GM18519 (cell line): ENCODE data around the gene N4BP2L2.

Source experiments
- ATAC-seq: cut with Tn5 transposase; IDR thresholded peaks from one replicate; pipeline ENCODE4 v1.9.1; 2021; ENCODE audit warnings: mild to moderate bottlenecking, moderate library complexity; ENCODE audit not compliant: unreplicated experiment, low FRiP score

N4BP2L2 gene

DNA sequence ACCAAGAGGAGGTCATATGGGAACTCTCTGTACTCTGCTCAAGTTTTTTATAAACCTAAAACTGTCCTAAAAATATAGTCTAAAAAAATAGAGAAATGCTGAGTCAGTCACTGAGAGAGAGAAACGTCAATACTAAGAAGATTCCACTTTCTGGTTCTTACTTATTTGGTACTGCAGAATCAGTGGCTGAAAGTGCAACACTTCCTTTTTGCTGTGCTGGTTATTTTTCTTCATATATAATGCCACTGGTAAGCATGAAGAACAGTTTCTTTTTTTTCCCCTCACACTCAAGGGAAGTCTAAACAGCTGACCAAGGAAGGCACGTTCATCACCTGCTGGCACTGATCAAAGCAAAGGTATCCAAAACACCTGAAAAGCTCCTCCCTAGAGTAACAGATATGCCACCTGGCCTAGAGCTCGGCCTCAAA lies 66.4 kb downstream of the N4BP2L2 start:
- ATAC-seq = peak; percentile 53

DNA sequence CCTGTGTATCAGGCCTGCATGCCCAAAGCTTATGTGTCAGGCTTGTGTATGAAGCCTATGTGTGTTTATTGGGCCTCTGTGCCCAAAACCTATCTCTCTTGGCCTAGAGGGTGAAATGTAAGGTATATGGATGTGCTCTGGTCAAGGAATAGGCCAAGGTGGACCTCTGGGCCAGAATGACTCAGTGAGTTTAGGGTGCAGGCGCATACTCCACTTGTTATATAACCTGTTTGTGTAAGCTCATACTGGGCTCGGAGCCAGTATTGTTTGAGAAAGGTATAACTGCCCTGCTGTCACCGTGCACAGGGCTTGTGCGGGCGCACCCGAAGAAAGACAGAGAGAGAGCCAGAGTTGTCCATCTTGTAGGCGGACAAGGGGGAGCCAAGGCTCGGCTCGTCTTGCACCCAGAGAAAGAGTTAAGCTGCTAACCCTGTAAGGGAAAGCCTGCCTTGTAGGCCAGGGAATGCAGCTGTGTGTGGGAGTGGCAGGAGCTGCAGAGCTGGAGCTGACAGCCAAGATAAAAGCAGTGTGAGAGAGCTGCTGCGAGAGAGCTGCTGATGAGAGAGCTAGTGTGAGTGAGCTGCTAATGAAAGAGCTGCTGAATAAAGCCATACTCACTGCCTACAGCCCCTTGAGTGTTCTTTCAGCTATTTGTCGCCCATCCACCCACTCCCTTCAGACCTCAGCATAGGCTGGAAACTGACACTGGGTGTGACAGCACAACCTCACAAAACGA lies 67.2 kb downstream of the N4BP2L2 start:
- ATAC-seq = no peak

DNA sequence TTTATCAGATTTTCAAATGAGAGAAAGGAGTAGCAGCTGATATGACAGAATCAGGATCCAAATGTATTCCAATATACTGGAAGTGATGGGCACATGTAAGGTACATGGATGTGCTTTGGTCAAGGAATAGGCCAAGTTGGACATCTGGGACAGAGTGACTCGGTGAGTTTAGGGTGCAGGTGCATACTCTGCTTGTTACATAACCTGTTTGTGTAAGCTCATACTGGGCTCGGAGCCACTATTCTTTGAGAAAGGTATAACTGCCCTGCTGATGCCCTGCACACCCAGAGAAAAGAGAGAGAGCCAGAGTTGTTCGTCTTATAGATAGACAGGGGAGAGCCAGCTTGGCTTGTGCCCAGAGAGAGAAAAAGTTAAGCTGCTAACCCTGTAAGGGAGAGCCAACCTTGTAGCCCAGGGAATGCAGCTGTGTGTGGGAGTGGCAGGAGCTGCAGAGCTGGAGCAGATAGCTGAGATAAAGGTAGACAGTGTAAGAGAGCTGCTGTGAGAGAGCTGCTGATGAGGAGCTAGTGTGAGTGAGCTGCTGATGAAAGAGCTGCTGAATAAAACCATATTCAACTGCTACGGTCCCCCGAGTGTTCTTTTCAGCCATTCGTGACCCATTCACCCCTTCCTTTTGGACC lies 70.0 kb downstream of the N4BP2L2 start:
- ATAC-seq = no peak

DNA sequence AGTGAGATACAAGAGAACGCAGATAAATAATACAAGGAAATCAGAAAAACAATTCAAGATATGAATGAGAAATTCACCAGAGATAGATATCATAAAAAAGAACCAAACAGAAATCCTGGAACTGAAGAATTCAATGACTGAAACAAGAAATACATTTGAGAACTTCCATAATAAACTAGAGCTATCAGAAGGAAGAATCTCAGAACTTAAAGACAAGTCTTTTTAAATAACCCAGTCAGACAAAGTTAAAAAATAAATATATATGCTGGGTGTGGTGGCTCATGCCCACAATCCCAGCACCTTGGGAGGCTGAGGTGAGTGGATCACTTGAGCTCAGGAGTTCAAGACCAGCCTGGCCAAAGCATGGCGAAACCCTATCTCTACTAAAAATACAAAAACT lies 82.0 kb downstream of the N4BP2L2 start:
- ATAC-seq = no peak

DNA sequence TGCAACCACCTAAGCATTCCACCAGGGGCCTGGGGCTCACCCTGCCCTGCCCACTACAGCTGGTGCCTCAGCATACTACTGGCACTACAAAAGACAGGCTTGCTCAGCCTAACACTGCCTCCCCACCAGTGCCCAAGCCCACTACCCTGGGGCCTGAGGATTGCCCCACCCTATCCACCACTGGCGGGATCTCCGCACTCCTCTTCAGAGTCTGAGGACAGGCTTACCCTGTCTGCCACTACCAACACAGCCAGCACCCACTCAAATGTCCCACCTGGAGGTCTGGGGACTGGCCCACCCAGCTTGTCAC lies 83.0 kb downstream of the N4BP2L2 start:
- no peak for ATAC-seq

DNA sequence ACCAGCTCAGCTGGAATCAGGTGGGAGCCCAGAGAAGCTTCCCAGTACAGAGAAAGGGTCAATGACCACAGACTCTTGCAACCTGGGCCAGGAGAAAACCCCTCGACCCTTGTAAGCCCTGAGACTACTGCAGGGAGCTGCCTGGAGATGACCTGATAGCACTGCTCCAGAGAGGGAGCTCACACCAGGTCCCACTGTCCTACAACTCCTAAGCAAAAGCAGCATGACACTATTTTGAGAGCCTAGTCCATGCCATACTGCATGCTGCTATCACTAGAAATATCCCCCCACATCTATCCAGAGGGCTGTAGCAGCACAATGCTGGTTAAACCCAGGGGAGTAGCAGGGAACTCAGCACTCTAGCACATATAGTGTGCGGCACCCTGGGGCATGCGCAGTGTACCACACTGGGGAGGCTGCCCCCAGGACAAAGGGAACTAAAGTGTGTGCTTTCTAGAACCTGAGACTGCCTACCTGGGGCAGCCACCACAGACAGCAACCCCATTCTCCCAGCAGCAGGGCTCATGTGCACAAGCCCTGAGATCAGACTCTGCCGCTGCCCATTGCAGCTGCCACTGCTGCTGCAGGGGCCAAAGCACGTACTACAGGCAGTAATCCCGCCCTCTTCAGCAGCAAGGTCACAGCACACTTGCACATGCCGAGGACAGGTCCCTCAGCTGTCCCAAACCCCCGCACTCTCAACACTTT lies 83.6 kb downstream of the N4BP2L2 start:
- no peak for ATAC-seq

DNA sequence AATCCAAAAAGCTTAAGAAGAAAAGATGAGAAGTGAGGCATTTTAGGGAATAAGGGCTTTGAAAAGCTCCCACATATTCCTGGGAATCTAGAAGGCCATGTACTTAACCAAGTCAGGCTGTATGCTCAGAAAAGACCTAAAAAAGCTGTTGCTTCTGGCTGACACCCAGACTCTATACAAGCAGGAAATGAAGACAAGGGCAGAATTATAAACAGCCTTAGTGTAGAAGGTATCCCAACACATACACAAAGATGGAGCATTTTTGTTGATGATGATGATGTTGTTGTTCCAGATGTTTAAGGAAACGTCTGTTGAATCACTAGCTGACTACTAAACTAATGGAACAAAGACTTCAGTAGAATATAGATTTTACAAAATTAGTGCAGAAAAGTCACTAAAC lies 84.6 kb downstream of the N4BP2L2 start:
- ATAC-seq = no peak

DNA sequence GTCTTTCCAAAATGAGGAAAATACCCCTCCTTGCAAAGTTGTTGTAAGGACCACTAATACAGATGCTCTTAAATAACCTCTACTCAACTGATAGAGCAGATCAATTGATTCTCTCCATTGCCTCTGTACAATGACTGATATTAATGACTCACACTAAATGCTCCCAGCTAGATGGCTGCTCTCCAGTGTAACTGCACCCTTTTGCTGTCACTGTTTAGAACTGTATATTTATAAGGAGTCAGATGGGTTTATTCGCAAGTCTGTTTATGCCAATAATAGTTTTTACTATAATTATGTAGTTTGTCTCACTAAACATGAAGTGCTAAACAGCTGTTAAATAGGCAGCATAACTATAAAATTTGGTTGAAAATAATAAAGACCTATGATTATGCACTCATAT lies 89.6 kb downstream of the N4BP2L2 start:
- no peak for ATAC-seq

DNA sequence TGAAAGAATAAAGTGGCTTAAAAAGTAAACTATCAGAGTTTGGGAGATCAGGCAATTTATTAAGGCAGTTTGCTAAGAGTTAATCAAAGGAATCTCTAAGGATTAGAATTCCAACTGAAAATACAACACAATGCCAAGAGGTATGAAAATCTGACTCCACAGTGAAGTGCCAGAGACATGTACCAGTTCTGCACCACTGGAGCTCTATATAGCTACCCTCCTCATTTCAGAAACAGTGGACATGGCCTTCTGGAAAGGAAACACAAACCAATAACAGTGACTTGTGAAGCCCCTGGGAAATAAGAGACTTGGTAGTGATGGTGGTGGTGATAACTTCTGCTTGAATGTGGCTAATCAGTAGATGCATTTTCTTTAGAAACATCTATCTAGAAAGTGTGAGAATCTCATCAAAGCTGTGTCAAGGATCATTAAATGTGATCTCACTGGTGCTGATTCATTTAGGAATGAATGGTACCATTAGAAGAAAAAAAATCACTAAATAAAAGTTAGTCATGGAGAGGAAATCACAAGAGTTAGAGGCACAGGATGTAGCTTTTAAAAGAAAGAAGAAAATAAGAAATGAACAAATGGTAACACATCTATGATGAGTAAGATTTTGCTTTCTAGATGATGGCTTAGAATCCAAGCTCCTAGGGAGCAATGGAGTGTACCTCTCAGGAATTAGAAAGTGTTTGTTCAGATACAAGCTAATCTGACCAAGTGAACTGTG lies 90.5 kb downstream of the N4BP2L2 start:
- no peak for ATAC-seq

DNA sequence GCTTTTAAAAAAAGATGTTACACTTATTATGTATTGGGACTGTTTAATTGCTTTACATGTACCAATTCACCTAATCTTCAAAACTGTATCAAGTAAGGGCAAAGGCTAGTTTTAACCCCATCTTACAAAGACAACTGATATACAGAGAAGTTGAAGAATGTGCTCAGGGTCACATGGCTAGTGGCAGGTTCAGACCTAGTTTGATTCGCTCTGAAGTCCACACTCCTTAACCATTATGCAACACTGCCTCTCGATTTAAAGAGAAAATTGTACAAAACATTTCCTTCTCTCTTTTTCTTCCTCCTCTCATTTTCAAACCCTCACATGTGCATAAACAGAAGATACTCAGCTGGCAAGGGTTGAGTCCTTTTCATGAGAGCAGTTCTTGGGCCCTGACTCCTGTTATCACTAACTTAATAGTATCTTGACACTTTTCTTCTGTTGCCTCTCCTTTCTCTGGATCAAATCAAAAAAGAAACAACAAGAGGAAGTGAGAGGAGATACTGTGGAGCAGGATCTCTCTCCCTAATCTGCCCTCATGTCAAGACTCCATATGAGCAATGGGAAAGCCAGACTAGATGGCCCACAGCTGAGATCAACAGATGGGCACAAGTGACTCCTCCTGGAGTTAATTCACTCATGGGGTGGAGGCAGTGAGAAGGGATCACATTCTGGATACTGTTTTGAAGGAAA lies 91.7 kb downstream of the N4BP2L2 start:
- no peak for ATAC-seq

DNA sequence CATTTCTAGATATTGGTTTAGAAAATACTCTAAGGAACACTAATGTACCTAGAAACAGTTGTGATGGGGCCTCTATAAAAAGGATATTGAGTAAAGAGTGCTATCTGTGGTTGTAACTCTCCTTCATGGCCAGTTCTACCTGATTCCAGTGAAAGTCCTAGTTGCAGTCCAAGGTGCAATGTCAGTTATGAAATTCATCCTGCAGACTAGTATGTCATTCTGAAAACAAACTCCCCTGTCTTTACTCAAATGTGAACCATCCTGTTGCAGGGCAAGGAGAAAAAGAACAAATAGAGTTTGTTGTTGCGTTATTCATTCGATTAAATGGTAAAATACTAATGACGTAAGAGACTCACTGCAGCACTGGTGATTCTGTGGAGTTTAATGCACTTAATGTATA lies 92.4 kb downstream of the N4BP2L2 start:
- no peak for ATAC-seq

DNA sequence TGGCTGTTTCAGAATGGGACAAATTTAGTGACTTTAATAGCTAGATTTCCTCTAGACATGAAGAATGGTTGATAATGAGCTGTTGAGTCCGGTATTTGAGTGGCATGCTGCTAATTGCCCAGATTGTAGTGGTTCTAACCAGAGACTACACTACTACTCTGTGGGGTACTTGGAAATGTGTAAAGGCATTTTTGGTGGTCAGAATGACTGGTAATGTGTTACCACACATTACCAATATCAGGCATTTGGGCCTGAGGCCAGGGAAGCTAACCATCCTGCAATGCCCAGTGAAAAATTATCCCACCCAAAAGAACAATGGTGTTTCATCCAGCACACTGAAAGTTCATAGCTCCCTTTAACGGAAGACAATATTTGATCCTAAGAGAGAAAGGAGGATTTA lies 93.1 kb downstream of the N4BP2L2 start:
- ATAC-seq = no peak

DNA sequence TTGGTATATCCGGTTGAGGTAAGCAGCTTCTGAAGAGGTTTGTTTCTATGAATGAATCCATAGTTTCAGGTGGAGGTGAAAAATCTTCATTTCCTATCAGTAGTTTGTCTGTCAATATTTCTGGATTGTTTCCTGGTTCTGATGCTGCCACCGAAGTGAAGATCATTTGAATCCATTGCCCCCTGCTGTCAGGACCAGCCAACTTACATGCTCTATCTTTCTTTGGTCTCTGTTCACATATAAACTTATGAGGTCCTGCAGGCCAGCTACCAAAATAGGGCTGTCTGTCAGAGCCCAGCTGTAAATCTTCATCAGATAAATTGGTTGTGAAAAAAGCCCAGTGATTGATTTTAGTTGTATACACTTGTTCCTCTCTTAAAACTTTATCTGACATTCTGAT lies 95.5 kb downstream of the N4BP2L2 start:
- ATAC-seq = no peak

DNA sequence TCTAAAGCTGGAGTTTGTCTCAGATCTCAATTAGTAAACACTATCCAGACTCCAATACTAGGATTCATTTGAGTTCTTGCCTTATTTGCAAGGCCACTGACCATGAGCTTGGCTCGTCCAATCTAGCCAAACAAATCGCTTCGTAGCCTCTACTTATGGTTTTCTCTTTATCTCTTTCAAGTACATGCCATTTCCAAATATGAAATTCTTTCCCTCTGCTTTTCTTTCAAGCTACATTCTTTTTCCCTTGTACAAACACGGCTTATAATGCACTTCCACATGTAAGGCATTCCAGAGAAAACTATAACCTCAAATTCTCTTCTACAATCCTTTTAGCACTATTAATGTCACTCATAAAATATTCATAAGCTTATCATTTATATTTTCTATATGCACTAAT lies 99.7 kb downstream of the N4BP2L2 start:
- ATAC-seq = no peak

DNA sequence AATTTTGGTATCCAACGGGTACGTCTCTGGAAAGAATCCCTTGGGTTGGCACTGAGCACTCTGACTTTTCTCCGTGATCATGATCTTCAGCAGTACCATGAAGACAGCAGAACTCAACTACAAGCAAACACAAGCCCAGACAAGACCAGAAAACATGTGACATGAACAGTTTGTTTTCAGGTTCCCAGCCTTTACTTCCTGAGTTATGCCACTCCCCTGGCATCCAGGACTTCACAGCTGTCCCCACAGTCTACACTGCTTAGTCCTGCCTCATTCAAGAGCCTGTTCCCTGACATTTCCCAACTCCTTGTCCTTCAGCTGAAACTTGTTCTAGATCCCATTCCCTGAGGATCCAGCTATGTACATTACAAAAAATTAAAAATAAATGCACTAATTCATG lies 105.7 kb downstream of the N4BP2L2 start:
- no peak for ATAC-seq

DNA sequence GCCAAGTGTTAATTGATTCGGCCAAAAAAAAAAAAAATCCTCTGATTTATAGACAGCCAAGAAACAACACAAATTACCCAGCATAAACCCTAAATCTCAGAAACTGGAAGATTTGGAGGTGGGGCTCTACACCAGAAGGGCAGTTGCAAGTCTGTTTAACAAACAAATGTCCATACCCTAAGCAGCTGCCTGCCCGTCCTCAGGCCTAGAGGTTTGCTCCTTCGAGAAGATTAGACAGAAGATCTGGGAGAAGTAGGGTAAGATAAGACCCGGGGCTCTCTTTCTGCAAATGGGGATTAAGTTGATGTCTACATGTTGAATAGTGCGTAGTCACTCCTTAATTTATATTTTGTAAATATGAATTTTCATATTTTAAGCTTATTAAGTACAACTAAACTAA lies 107.2 kb downstream of the N4BP2L2 start:
- no peak for ATAC-seq

DNA sequence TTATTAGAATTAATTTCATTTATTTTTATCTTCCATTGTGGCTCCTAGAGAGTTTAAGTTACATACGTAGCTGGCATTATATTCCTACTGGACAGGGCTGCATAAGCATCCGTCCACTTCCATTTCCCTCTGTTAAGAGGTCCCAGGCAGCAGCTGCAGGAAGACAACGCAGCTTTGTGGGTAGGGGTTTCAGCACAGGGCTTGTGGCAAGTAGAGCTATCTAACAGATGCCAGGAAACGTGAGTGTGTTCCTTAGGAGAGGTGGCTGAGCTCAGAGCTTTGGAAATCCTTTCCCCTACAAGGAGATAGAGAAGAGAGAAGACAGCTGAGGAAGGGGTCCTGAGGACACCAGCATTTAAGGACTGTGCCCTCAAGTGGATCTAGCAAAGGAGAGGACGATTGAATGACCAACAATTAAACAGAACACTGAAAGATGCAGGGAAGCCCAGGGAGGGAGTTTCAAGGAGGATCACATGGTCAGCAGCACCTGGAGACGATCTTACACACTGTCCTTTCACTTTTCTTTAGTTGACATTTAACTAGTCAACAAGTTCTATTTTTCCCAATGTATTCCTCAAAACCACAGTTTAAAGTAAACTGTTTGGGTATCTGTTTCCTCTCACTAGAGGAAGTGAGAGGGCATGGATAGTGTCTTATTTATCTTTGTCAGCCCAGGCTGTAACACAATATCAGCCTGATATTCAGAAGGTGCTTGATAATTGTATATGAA lies 108.4 kb downstream of the N4BP2L2 start:
- no peak for ATAC-seq

DNA sequence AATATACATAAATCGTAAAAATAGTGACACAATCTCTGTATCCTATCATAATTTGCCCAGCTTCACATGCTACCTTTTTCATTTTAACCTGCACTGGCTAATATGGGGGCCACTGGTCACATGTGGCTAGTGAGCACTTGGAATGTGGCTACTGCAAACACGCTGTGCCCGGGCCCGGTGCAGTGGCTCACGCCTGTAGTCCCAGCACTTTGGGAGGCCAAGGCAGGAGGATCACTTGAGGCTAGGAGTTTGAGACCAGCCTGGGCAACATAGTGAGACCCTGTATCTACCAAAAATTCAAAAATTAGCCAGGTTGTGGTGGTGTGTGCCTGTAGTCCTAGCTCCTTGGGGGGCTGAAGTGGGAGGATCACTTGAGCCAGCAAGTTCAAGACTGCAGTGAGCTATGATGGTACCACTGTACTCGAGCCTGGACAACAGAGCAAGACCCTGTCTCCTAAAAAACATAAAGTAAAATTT lies 109.1 kb downstream of the N4BP2L2 start:
- ATAC-seq = no peak

DNA sequence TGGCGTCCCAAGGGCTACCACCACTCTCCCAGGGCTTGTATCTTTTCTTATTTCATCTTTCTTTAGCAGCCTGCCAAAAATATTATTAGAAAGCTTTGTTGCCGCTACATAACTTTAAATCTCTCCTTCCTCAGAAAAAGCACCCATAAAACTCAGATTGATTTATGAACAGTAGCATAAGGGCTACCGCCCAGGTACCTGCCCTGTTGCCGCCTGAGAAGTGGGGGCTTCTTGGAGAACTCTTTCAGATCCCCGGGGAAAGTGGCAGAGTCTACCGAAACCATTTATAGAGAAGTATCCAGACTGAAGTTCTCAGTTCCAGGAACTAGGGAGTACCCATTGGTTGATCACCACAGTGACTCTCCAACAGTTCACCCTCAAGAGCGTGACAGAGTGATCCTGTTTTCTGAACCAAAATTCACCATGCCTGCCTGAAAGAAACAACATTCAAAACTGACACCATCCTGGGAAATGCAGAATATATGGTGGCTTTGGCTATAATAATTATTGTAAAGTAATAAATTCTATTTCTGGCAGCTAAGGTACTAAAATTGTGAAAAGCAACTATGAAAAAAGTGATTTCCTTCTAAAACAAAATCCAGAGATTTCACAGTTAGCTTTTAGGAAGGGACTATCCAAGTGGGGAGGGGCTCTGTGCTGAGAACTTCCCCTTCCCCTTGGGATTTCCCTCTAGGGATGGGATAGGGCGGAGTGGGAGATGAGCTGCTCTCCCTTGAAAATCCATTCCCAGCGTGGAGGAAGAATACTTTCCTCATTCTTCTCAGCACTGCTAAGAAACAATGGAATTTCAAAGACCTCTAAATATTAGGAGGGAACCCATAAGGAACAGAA lies 109.8 kb downstream of the N4BP2L2 start:
- no peak for ATAC-seq
